Superior temporal gyrus (tissue), 1 donor: ENCODE results near the gene REEP1.
A peak's percentile ranks its signal among the peaks of the same experiment; 100 is the strongest.

Experiments
- DNase-seq: peaks from one replicate; pipeline ENCODE4 v3.0.0-alpha.2; 2016; ENCODE audit errors: extremely low spot score

REEP1 gene

DNA sequence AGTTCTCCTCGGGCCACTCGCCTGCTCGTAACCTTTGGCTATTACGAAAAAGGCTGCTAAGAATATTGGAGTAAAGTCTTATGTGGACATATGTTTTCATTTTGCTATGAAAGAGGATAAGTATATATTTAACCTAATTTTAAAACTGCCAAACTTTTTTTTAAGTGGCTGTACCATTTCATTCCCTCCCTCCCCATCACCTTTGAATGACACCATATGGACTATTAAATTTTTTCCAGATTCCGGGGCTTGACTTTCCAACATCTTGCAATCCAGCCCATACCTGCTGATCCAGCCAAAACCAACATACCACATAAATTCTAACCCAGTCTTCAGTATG, 31.5 kb downstream of the REEP1 start:
- DNase-seq = no peak

DNA sequence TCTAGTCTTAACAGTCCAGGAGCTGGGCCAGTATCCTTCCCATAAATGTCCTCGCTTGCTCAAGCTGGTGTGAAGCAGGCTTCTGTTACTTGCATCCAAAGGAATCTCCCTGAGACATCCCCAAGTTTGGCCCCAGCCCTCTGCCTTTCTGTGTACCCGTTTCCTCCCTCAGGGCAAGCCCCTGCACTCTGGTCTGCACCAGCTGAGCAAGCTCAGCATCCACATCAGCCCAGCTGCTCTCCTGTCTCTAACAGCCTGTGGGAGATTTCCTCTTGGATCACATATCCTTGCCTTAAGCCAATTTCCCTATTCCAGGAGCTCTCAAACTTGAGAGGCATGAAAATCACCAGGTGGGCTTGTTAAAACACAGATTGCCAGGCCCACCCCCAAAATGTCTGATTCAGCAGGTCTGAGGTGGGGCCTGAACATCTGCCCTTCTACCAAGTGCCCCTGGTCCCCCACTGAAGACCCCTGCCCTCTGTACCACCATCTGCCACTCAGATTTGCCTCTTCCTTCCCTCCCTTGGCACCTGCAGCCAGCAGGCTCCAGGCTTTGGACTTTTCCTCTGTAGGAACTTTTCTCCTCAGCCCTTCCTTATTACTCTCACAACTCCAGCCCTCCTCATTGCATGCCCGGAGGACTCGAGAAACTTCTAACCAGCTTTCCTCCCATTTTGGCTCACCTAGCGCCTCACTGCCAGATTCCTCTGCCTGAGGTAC, 32.1 kb downstream of the REEP1 start:
- DNase-seq = no peak

GRCh38 chr2:86304416-86304815, 33.0 kb downstream of the REEP1 start:
- no peak for DNase-seq

- DNase-seq = no peak
Observed at GRCh38 chr2:86302320-86302719, 35.1 kb downstream of the REEP1 start.

- DNase-seq = no peak
Observed at GRCh38 chr2:86301711-86302202, 35.7 kb downstream of the REEP1 start.

GRCh38 chr2:86301009-86301408, 36.4 kb downstream of the REEP1 start:
- DNase-seq = no peak

DNA sequence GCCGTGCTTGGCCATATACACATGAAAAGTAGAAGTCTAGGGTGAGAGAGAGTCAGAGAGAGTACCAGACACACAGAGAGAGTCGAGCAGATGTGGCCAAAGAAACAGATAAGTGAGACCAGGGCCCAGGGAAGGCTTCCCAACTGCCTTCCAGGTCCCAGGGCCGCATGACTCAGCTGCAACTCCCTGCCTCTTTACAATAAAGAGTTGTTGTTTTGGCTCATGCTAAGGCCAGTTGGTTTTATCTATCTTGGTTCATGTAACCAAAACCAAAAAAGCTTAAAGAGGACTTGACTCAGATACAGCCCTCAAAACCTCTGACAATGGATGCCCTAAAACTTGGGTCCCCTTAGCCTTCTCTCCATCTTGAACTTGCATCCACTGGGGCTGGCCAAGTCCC, 36.9 kb downstream of the REEP1 start:
- DNase-seq = no peak

DNA sequence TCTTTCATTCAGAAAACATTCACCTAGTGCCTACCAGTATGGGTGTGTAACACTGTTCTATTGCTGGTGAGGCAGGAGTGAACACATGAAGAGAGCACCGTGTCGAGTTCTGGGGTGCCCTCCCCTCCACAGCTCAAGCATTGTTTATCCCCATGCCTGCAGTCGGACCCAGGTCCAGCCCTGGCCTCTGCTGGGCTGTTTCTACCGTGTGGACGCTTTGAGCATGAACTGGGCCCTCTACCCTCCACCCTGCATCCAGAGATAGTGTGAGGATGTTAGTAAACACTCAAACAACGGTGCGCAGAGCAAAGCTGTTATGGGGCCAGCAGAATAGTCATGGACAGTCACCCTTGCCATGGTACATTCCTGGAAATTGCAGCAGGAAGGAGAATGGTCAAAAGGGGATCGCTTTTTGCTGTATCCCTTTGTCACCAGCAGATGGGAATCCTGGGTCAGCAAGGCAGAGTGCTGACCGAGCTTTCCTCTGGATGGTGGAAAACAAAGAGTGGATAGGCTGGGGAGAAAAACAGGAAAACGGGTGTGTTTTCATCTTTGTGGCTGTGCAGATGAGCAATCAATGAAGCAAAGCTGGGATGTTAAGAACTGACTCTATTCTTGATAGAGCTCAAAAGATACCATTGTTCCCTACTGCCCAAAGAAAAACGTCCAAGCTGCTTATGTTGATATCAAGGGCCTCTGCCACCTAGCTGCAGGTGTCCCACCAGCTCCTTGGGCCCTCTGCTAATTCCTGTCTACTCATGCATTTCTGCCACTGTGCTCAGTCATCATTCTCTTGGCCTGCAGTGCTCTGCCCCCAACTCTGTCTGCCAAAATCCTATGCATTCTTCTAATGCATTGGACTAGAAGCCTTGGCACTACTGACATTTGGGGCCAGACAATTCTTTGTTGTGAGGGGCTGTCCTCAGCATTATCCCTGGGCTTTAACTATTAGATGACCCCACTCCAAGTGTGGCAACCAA, 38.7 kb downstream of the REEP1 start:
- peak; percentile 80 for DNase-seq

DNA sequence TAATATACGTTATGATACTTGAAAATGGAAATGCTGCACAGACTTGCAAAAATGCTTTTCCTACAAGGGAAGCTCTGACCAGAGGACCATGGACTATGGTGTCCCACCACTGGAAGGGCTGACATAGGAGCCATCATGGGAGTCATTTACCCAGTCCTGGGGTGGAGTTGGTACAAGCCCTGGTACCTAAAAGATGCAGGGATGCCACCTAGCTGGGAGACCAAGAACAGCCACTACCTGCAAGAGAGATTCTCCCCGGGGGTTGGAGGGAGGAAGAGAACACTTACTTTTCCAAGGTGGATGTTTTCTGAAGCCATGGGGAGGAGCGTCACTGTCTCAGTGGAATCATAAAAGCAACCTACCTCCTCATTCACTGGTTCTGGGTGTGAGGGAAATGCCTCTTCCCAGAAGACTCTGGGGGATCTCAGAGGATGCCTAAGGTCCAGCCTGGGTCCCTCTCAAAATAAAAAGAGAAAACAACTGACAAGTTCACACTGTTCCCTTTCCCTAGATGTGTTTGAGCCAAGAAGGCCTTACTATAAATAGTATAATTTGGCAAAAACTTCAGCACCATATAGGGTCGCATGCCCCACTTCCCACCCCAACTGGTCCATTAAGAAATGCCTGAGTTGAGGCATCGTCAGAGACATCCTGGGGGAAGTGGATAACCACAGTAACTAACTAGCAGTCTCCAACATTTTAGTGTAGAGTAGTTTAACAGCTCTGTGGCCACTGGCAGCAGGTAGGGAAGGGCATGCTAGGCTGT, 39.9 kb downstream of the REEP1 start:
- DNase-seq = no peak

- no peak for DNase-seq
Observed at GRCh38 chr2:86296947-86297346, 40.5 kb downstream of the REEP1 start.

- DNase-seq = no peak
Observed at GRCh38 chr2:86295066-86295465, 42.4 kb downstream of the REEP1 start.

- no peak for DNase-seq
Observed at GRCh38 chr2:86293612-86294011, 43.8 kb downstream of the REEP1 start.

GRCh38 chr2:86292571-86293515, 44.6 kb downstream of the REEP1 start:
- DNase-seq = no peak

GRCh38 chr2:86291328-86291662, 46.1 kb downstream of the REEP1 start:
- no peak for DNase-seq

DNA sequence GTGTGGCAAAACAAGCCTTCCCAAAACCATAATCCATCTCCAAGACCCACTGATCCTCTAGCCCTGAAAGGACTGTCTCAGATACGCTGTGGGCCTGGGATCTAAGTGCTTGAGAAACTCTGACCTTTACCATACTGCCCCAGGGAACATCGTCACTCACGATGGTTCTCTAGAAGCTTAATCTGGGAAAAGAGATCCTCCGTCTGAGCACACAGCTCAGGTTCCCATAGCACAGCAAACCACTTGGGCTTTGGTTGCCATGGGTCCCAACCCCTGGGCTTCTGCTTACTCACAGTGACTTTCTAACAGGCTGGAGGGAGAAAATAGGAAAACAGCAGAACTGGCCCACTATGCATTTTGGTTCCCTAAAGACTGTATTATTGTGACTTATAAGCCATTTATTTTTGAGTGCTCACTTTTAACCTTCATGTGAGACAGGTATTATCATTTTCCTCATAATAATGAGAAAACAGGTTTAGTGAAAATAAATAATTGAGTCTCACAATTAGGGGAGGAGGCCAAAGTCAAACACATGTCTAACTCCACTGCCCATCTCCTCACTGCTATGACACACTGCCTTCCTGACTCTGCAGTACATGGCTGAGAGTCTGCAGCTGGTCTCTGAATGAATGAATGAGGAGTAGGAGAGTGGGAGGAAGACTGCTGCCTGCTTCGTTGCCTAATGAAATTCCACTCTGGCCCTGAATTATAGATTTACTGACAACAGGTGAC, 46.7 kb downstream of the REEP1 start:
- no peak for DNase-seq

DNA sequence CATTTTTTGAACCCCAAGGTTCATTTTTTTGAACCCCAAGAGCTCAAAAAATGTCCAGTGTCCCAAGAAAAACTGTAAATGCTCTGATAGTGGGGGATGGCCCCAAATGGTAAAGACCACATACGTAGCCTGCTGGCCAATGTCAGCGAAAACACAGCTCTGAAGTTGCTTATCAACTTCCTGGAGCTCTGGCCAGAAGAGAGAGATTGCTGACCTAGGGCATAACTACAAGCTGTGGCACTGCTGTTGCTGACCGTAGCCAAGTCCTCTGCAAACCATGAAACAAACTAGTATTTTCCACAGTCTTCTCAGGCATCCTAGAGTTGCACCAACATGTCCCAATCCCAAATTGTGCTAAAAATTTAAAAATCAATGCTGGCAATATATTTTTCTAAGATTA, 50.9 kb downstream of the REEP1 start:
- DNase-seq = no peak

DNA sequence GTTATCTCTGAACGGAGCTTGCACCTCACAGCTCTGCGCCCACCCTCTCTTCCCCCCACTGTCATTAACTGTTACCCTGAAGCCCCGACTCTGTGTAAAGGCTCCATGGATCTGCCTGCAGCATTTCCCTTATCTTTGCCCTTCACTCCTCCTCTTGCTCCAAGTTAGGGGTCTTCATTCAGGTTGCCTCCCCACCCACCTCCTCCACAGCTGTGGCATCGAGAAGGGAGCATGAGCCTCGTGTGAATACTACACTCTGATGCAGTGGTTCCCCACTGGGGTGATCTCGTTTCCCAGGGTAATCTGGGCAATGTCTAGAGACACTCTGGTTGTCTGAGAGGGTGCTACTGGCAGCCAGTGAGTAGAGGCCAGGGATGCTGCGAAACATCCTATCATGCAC, 51.4 kb downstream of the REEP1 start:
- DNase-seq = no peak

DNA sequence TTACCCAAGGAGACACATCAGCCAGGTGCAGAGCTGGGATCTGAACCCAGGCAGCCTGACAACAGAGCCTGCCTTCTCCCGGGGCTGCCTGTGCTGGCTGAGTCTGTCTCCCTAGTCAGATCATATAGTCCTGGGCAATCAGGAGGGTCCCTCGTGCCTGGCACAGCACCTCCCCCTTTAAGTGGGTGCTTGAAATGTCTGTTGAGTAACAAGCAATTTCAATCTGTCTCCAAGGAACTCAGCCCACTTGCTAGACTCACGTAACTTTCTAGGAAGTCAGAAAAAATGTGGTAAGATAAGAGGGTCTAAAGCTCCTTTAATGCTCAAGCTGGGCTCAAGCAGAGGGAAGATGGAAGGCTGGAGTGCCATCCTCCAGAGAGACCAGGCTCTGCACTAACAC, 51.9 kb downstream of the REEP1 start:
- no peak for DNase-seq

DNA sequence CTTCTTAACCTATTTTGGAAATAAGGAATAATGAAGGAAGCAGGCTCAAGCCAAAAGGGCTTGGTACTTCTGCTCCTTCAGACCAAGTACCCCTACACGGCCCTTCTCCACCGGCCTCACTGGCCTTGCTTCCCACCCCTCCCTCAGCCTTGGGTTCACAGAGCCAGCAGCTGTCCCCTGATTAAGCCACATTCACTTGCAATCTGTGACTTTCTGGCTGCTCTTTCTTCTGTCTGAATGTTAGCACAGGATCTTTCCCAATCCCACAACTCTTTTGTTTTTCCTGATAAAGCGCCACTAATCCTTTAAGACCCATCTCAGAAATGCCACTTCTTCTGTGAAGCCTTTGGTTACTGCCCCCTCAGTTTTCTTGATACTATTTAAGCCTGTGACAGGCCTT, 52.4 kb downstream of the REEP1 start:
- no peak for DNase-seq

DNA sequence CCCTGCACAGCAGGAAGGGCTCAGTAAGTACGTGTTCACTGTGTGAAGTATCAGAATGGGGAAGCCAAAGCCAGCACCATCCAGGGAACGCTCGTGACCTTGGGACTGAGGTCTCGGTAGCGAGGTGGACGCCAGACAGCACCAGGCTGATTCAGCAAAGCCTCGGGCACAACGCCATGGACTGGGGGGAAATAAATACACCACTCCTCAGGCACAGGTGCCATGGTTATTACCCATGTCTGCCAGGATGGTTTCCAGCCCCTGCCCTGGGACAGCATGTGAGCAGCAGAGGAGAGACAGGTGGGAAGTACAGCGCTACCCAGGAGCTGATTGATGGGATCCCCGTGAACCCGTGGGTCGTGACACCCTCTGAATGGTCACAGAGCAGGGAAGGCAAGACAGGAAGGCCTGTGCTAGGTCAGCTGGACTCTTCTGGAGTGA, 53.0 kb downstream of the REEP1 start:
- no peak for DNase-seq
